Stomach (tissue), 4 donors: ENCODE data around the gene FAM161B.

ENCODE experiments used
- CTCF ChIP-seq, 7 experiments: fragments of 450-650 bp in 4 of 7; fragments of 200-600 bp in 3 of 7; sonication (generic) in 3 of 7; IDR thresholded peaks; one replicate each; pipeline ENCODE4 v1.5.1; 2016 to 2019; ENCODE audit warnings: antibody characterized with exemption in 7 of 7, control low read depth in 2 of 7, mild to moderate bottlenecking in 1 of 7
- POLR2A ChIP-seq, 4 donors: fragments of 450-650 bp; IDR thresholded peaks; one replicate each; pipeline ENCODE4 v1.6.1; 2016; ENCODE audit warnings: antibody characterized with exemption in 4 of 4, control low read depth in 2 of 4, mild to moderate bottlenecking in 1 of 4, moderate library complexity in 1 of 4

DNA sequence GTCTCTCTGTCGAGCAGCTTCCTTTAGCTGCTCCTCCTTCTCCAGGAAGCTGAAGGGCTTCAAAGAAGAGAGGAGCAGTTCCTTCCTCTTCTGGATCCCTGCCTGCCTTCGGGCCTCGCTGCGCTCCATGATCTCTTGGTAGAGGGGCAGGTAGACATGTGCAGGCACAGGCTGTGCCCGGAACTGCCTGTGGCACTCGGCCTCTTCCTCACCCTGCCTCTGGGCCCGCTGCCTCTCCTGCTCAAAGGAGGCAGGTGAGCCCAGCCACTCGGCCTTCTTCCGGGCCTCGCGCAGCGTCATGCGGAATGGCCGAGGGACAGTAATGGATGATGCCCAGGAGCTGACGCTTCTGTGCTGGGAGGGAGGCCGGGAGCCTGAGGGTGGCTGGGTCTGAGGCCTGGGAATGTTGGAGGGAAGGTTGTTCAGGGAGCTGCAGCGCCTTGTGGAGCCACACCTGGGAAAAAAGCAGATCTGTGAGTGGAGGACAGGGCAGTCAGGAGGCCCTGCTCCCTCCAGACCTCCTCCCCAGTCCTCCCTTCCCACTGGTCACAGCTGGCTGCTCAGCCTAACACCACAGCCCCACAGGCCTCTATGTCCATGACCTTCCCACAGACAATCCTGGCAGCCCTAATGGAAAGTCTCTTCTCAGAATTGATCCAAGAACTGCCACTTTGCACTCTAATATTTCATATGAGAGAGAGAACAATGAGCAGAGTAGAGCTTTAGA, 5.3 kb downstream of the FAM161B start:
- TF ChIP-seq POLR2A (IDR thresholded peaks at IDR 0.05) (no peak), CTCF (IDR thresholded peaks at IDR 0.05) (no peak)
